SK-N-SH (cell line): ENCODE results near the gene UBE2E1.

ENCODE experiments used
- RXRA ChIP-seq: IDR thresholded peaks from 2 replicates; pipeline ENCODE4 v1.4.0; 2012; ENCODE audit warnings: low read depth, mild to moderate bottlenecking, borderline replicate concordance
- TF ChIP-seq, protein P1 (sequence below): fragments of 200-600 bp; sonication (generic); IDR thresholded peaks from 2 replicates; pipeline ENCODE4 v1.6.1; 2017; ENCODE audit warnings: antibody characterized with exemption, mild to moderate bottlenecking, moderate library complexity

DNA sequence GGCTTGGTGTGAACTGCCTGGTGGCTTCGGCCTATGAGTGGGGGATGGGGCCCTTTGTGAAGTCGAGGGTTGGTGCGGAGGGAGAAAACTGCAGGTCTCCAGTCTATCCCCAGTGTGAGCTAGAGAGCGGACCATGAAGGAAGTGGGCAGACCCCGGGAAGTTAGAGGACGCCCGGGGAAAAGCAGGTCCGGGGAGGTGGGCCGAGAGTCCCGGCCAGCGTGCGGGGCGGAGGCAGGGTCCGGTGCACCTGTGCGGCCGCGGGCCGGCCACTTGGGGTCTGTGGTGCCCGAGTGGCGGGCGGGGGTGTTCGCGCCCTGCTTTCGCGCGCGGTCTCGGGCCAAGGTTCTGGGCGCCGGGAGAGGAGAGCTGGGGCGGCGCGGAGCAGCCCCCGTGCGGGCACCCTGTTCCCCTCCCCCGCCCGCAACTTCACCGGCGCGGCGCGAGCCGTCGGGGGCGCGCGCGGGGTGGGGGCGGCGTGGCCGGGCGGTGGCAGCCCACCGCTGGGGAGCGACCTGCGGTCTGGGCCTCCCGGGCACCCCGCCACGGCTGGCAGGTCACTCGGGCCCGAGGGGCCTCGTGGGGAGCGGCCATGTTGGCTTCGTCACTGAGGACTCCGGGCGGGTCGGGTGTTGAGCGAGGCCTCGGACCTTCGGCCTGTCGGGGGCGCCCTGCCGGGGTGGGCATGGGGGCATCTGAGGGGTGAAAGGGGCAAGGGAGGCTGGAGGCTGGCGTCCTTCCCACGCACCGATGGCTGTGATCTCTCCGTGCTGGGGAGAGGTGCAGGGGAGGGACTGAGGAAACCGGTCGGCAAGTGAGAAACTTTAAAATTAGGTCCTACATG lies 4.8 kb downstream of the UBE2E1 start:
- TF ChIP-seq RXRA = no peak
- TF ChIP-seq, protein P1, sequence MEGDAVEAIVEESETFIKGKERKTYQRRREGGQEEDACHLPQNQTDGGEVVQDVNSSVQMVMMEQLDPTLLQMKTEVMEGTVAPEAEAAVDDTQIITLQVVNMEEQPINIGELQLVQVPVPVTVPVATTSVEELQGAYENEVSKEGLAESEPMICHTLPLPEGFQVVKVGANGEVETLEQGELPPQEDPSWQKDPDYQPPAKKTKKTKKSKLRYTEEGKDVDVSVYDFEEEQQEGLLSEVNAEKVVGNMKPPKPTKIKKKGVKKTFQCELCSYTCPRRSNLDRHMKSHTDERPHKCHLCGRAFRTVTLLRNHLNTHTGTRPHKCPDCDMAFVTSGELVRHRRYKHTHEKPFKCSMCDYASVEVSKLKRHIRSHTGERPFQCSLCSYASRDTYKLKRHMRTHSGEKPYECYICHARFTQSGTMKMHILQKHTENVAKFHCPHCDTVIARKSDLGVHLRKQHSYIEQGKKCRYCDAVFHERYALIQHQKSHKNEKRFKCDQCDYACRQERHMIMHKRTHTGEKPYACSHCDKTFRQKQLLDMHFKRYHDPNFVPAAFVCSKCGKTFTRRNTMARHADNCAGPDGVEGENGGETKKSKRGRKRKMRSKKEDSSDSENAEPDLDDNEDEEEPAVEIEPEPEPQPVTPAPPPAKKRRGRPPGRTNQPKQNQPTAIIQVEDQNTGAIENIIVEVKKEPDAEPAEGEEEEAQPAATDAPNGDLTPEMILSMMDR = peak; percentile 47
